ENCODE results near the gene SRGAP2C.
"Not testable (repeated sequence)": the region's sequence is repeated elsewhere in the genome, so short reads cannot be mapped to it uniquely, and the experiment has no call there.

Gene SRGAP2C

DNA sequence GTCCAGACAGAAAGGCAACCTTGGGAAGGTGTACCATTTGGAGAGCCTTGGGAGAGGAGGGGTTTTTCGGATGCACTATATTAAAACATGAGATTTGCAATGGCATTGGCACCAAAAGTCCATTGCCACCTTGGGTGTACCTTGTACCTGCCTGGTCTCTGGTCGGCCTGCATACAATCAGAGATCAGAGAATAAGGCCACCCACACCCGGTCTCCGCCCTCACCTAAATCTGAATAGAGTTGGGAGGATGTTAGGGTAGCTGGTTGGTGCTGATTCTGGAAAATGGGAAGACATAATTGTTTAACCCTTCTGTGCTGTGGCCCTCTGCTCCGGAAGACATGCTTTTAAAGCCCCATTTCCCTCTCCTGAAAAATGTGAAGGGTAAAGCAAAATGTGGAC, 3.1 kb downstream of the SRGAP2C start:
- not testable (repeated sequence) for DNase-seq

DNA sequence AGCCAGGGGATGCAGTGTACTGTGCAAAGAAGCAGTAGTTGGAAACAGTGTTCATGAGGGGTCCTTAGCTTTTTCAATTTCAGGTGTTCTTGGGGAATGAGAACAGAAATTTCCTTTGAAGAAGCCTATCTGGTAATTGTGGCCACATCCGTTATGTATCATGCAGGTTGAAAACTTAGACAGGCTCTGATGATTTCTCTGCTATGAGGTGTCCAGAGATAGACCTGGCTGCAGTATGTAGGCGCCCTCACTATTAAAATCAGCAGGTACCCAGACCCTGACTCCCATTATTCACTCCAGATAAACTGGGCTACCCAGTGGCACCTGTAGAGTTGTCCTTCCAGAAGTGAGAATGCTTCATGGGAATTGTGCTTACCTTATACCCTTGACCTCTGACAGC, 7.7 kb downstream of the SRGAP2C start:
- DNase-seq = not testable (repeated sequence)

DNA sequence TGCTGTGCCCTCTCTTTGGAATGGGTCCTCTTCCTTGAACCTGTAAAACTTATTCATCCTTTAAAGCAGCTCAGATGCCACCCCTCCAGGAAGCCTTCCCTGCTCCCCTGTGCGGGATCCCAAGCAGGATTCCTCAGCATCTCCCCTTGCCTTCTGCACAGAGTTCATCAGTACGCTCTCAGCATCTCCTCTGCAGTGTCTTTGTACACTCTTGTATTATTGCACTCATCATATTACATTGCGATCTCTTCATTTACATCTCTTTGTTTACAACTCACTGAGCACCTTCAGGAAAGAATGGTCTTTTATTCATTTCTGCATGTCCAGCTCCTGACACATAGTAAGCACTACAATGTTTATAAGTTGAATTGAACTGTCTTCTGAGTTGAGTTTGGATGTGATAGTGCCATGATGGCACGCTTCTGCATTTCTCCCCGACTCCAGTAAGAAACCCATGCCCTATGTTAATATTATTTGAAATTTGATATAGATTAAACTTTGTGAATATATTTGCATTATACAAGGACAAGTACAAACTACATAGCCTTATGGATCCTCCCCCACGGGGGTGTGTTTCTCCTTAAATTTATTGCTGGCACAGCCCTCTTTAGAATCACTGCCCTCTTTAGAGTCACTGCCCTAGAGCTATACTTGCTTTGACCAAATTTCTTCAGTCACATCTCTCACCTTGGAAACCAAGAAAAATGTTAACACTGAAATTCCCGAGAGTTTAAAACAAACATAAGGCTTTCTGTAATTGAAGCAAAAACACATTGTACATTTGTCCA, 12.5 kb downstream of the SRGAP2C start:
- not testable (repeated sequence) for DNase-seq

DNA sequence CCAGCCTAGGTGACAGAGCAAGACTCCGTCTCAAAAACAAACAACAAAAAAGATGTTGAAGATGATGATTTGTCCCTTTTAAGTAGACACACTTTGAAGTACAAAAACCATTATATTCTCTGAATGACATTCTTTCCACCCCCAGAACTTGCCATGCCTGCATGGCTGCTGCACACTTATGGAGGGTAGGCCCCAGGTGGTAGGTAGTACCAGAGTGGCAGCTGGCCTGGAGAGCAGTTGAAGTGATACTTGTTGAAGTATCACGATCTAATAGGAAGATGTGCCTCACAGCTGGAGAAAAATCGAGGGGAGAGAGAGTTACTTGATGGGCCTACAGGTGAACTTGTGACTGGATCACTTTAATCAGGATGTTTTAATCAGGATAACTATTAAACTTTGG, 15.0 kb downstream of the SRGAP2C start:
- not testable (repeated sequence) for DNase-seq

DNA sequence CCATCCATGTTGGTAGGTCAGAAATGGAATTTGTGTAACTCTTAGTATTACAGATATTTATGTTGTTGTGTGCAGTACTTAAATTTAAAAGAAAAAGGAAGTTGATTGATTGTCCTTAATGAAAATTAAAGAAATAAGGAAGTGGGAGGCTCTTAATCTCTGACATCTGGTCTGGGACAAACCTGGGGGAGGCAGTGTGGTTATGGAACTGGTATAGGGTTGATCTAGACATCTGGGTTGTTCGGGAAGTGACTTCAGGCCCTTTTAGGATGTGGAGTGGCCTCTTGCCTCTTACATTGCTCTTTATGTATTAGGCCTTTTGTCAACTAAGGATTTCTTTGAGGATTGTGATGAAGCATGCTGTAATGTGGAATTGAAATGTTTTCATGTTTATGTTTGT, 15.5 kb downstream of the SRGAP2C start:
- not testable (repeated sequence) for DNase-seq

DNA sequence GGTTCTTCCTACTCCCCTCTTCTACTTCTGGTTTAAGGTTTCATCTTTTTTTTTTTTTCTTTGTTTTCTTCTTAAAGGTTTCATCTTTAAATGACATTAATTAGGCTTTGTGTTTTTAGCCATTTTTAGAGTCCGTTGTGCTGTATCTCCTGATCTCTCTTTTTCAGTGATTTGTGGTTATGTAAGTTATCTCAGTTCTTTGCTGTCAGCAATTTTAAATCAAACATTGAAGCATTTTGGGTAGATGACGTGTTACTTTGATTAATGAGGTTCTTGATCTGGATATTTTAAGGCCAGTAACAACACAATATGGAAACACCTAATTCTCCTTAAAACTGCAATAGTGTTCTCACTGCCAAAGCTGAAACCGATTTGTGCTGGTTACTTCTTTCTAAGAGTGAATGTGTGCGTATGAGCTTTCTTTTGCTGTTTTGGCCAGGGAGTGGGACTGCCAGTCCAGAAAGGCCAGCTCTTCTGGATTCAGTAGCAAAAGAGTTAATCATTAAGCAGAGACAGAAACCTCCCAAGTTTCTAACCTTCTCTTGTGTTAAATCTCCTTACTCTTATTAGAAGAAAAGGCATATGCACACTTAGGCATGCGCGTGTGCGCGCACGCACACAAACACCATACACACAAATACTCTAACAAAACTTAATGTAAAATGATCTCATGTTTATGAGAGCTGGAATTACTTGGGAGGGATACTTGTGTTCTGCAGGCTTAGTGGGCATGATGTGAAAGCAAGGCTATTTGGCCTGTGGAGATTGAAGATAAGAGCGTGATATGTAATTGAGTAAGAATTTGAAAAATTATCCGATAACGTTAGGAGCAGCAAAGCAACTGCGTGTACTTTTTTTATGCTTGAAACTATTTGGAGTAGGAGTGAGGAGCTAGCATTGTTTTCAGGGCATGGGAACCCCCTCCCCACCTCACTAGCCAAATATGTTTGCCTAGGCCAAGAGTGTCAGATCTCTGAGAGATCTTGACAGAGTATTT, 16.5 kb downstream of the SRGAP2C start:
- not testable (repeated sequence) for DNase-seq

DNA sequence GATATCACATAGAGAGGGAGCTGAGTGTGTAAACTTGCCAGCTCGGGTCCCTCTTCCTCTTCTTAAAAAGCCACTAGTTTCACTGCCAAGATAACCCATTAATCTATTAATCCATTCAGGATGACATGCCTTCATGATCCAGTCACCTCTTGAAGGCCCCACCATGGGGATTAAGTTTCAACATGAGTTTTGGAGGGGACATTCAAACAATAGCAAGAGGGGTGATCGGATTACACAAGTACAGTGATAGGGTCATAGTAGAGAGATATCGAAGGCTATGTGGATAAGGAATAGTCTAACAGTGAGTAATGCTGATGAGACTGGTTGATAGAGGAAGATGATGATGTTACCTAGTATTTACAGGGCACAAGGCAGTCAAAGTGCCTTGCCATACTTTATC, 18.2 kb downstream of the SRGAP2C start:
- DNase-seq = not testable (repeated sequence)

DNA sequence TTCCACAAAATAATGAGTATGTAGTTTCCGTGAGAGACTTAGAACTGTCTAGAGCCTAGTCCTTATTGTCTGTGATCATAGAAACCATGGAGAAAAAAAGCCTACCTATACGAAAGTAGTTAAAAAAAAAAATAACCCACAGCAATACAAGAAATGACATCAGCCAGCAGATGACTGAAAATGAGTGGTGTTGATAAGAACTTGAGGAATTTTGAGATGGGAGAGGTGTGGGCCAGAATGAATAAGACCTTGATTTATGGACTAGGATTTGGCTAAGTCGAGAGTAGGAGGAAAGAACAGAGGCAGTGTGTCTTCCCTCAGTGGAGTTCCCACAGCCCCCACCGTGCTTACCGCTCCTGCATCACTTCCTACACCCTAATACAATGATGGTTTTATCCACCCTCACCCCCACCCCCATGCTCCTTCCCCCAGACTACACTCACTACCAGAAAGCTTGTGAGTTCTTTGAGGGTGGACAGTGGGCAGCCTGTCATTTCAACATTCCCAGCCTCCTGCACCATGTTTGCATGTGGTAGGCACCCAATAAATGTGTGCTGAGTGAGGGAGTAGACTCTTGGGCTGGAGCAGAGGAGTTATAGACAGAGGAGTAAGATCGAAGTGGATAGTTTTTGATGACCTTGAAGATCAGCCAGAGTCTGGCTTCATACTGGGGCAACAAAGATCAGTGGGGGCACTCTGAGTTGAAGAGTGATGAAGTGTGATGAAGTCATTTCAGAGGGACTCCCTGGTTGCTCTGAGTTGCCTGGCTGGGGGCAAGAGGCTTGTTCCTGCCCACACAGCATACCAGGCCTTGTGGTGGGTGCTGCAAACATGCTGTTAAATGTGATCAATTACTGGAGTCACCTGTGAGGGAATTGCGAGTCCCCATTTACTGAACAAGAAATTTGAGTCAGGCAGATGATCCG, 21.3 kb downstream of the SRGAP2C start:
- DNase-seq = not testable (repeated sequence)

DNA sequence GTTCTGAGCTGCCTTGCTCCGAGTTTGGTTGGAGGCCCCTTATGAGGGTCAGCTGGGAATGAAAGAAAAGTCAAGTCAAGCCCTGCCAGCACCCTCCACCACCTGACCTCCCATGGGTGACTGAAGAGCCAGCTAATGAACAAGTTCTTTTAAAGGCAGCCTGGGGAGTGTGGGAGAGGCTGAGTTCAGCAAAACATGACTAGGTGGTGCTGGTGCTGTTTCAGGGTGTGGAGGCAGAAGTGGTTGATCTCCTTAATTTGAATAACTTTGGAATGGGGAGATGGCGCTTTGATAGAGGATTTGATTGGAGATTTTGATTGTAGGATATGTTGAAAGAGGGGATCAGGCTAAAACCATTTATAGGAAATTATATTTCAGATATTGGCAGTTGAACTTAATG, 22.6 kb downstream of the SRGAP2C start:
- DNase-seq = not testable (repeated sequence)

DNA sequence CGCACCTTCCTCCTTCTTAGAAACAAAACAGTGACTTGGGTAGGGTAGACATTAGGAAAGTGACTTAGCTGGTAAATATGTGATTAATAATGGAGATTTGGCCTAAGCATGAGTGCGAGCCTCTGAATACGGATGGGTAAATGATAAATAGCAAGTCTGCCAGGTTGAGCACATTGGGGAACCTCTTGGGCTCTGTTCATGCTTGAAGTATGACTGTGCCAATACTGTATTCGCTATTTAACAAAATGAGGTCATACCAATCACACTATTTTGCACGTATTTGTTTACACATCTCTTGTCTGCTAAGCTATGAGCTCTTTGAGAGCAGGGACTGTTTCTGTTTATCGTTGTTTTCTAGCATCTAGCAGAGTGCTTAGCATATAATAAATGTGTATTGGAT, 23.6 kb downstream of the SRGAP2C start:
- DNase-seq = not testable (repeated sequence)

DNA sequence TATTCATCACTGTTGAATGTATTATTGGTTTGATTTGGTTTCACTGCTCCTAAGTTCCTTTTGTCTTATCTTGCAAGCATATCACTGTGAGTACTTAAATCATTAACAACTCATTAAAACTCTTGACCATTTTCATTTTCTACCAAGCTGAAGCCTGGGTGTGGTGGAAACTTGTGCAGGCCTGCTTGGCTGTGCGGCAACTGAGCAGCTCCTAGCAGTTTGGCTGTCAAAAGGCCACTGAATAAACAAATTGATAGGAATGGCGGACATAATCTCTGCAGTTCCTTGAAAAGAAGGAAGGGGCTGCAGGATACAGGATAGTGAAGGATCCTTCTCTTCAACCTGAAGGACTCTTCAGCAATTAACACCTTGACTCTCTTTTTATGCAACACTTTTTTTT, 26.0 kb downstream of the SRGAP2C start:
- not testable (repeated sequence) for DNase-seq

DNA sequence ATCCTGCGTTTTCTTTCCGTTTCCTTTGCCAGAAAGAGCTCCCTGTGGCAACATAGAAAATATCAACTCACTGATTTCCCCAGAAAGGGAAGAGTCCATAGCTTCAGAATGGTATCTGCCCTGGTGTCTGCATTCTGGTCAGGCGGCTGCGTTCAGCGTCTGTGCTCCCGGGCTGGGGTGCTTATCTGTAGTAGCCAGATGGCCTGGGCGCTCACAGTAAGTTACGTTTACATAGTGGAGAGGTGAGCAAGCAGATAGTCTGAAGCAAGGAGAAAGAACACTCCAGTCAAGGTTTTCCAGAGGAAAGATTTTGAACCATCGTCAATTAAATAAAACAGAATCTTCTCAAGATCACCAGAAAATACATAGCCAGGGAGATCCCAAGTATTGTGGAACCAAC, 28.7 kb downstream of the SRGAP2C start:
- DNase-seq = peak; percentile 85

DNA sequence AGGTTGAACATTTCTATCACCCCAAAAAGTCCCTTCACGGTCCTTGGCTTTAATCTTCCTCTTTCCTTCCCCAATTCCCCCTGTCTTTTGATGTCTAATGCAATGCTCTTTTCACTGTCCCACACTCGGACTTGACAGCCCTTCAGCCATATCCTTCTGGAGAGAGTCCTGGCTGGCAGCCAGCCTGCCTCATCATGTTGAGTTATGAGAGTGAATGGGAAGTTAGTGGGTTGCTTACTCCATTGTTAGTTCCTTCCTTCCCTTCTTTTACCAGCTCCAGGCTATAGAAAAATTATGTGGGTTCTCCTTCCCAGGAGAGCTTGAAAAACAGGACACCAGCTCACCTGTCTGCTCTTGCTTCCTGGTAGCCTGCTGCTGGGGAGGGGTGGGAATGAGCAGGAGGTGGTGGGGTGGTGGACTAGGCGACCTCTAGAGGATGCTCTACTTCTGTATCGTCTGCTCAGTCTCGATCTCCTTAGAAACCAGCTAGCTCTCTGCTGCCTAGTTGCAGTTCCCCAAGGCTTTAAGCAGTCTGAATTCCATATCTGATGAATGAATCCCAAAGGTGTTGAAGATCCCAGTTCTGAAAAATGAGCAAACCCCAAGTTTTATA, 29.9 kb downstream of the SRGAP2C start:
- DNase-seq = not testable (repeated sequence)

DNA sequence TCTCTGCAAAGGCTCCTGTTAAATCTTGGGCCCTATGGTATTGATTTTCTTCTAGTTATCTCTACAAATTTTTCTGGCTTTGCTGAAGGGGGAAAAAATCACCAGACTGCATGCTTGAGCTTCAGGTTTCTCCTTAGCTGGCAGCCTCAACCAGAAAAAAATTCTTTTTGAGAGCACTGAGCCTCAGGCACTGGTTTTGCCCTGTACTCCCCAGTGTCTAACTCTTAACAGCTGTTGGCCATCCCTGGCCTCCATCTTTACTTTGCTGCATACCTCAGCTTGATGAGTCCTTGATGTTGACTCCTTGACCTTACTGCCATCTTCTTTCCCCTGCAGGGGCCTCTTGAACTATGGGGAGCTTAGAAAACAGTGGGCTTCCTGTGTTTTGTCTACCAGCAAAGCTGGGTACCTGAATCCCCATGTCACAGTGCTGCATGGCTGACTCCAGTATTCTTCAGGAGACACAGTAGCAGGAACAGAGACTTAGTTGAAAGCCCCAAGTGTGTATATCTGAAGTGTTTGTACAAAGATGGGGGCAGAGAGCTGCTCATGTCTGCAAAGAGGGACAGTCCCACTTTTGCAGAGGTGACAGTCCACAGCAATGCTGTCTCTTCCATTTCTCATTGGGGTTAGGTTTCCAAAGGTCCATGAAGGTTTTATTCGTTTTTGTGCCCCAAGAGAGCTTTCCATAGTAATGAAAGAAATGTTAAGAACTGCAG, 31.1 kb downstream of the SRGAP2C start:
- DNase-seq = not testable (repeated sequence)

DNA sequence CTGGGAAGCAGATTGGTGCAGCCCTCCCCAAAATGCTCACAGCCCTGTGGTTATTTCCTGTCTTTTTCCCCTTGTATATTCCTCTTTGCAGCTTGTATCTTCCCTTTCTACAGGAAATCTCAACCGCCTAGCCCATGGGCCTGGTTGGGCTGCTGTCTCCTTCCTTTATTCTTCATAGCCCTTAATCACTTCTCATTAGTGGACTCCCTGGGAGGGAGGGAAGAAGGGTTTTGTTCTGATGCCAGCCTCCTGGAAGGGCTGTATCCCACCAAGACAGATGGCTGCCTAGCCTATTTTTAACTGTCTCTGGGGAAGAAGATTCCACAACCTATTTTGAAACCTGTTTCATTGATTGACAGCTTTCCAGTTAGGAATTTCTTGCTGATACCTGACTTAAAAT, 31.9 kb downstream of the SRGAP2C start:
- DNase-seq = not testable (repeated sequence)

DNA sequence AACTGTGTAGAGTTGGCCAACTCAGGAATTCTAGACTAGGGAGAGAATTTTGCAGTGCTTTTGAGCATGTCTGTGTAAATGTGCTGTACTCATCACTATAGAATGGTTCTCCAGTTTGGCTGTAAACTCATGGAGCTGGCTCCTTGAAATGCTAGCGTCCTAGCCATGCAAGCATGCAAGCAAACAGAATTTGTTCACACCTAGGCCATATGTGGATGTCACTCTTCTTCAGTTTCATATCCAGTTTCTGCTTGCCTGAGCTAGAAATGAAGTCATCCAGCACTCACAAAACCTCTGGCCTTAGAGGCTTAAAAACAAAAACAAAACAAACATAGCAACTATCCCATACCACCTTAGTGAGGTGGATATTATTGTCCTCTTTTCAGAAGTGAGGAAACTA, 37.0 kb downstream of the SRGAP2C start:
- not testable (repeated sequence) for DNase-seq

DNA sequence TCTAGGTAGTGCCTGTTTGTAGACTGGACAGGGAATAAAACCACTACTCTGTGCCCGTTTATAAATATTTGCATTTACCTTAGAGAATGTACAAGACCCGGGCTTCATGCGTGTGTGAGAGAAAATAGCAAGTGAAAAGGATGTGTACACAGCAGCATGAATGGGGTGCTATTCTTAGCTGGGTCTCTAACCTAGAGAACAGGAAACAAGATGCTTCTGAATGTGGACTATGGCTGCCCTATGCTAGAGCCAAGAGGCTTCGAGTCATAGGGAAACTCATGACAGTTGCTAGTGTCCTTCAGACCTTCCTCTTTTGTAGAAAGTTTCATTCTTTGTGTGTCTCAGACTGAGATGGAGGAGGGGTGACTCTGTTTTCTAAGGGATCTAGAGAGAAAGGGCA, 39.9 kb downstream of the SRGAP2C start:
- DNase-seq = not testable (repeated sequence)

DNA sequence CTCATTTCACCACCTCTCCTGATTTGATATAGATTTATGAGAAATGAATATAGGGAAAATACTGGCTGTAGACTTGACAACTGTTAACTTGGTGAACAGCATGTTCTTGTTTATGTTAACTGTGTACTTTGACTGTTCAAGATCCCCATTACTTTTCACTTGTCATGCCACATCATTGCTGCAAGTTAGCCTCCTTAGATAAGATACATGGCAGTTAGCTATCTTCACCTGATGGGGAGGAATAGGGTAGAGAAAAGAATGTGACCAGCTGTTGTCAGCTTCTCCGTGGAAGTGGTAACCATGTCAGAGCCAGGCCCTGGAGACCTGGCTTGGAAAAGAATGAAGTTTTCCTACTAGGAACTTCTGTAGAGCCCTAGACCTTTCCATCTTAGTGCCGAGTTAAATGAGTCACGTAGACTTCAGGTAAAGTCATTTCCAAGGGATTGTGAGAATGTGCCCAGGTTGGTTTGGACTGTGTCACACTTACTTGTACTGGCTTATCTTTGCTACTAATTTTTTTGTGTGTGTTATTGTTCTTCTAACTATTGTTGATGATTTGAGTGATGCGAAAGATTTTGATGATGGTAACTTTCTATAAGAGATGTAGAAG, 41.6 kb downstream of the SRGAP2C start:
- not testable (repeated sequence) for DNase-seq

DNA sequence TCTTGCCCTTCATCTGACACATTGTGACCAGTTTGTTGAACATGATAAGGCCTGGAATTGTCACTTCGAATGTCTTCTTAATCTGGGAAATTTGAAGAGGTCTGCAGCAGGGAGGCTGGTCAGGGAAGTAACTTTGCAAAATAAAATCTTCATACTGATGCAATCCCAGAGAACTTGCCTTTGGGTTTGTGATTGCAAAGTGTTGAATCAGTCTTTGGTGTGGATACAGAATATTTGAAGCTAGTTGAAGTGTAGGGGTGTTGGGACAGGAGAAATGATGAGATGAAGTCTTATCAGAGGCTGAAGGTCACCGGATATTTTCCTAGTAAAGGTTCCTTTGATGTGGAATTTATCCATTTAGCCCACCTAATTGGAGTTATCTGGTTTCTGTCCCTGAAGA, 42.1 kb downstream of the SRGAP2C start:
- not testable (repeated sequence) for DNase-seq

DNA sequence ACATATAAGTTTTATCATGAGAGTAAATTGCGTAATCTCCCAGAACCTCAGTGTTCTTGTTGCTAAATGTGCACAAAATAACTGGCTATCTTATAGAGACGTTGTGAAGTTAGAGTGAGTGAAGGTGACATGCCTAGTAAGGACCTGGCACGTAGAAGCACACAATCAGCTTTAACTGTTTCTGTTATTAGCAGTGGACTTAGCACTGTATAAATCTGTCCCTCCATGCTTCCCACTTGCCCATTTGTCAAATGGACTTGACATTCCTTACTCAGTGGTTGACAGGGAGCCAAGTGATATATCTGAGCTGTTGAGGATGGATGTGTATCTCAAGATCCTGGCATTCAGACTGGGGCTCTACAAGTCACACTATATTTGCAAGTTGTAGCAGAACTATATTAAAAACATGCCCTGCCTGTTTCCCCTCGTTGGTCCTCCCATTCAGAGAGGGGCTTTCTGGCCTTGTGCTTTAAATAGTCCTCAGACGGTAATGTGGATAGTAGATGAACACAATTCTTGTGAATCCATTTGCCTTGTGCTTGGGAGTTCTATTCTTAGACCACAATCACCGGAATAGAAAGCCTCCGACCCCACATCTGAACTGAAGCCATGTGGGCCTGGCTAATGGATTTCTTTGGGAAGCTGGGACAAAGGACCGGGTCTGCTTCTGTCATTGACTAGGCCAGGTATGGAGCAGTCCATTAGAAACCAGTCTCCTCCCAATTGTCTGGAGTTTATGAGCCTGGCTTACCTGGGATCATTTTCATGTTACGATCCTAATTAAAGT, 43.0 kb downstream of the SRGAP2C start:
- DNase-seq = not testable (repeated sequence)
